ENCODE results near the gene MAP3K21. TPM values are rescaled to one million over a fixed set of nuclear protein-coding genes. Genes with fewer than 3 reads are reported as not detected.
A peak's percentile ranks its signal among the peaks of the same experiment; 100 is the strongest.

MAP3K21 gene
- polyA plus RNA-seq, 1 of the 3 experiments (the other 2 are of a cell fraction), result 0.33 TPM

DNA sequence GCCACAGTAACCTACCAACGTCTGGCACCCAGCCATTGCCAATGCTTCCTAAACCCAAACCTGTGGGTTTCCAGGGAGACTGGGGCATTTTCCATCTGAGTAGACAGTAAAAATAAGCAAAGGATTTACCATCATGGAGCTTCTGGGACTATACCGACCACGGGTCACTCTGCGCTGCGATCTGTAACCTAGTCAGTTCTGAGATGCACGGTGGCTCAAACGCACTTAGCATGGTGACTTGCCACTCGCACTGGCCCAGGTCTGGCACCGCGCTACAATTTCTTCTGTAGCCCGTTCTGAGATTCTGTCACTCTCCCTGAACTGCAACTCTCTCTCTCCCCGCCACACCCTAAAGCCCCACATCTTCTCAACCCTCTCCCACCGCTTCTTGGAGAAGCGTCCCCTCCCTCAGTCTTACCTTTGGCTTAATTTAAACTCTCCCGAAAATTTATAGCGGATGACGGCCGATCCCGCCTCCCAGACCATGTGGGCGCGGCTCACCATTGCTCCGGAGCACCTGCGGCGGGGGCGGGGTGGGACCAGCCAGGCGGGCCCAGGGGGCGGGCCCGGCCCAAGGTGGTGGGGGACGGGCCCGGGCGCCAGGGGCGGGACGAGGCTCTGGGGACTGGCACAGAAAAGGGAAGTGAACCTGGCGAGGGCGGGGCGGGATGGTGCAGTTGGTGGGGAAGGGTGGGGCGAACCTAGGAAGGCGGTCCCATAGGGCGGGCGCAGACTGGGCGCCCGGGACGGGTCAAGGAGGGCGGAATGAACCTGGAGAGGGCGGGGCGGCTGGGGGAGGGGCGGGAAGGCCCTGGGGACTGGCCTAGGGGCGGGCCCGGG lies 493 bp upstream of the MAP3K21 start (continued):
- TF ChIP-seq, protein P1, sequence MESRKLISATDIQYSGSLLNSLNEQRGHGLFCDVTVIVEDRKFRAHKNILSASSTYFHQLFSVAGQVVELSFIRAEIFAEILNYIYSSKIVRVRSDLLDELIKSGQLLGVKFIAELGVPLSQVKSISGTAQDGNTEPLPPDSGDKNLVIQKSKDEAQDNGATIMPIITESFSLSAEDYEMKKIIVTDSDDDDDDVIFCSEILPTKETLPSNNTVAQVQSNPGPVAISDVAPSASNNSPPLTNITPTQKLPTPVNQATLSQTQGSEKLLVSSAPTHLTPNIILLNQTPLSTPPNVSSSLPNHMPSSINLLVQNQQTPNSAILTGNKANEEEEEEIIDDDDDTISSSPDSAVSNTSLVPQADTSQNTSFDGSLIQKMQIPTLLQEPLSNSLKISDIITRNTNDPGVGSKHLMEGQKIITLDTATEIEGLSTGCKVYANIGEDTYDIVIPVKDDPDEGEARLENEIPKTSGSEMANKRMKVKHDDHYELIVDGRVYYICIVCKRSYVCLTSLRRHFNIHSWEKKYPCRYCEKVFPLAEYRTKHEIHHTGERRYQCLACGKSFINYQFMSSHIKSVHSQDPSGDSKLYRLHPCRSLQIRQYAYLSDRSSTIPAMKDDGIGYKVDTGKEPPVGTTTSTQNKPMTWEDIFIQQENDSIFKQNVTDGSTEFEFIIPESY (IDR thresholded peaks at IDR 0.05; ENCODE audit: borderline replicate concordance, low read depth), result no peak
- TF ChIP-seq FOXJ3 (CRISPR knock-in tag; IDR thresholded peaks at IDR 0.05) (no peak), TAF1 (IDR thresholded peaks at IDR 0.05; ENCODE audit: borderline replicate concordance, low read depth, low read length) (no peak)

DNA sequence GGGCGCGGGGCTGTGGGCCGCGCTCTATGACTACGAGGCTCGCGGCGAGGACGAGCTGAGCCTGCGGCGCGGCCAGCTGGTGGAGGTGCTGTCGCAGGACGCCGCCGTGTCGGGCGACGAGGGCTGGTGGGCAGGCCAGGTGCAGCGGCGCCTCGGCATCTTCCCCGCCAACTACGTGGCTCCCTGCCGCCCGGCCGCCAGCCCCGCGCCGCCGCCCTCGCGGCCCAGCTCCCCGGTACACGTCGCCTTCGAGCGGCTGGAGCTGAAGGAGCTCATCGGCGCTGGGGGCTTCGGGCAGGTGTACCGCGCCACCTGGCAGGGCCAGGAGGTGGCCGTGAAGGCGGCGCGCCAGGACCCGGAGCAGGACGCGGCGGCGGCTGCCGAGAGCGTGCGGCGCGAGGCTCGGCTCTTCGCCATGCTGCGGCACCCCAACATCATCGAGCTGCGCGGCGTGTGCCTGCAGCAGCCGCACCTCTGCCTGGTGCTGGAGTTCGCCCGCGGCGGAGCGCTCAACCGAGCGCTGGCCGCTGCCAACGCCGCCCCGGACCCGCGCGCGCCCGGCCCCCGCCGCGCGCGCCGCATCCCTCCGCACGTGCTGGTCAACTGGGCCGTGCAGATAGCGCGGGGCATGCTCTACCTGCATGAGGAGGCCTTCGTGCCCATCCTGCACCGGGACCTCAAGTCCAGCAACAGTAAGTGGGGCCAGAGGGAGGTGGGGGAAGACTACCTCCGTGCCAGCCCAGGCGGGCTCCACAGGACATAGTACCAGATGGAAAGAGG lies 808 bp downstream of the MAP3K21 start:
- Histone ChIP-seq H3K27me3 (ENCODE audit: insufficient read depth) (peaks cover 8% of the 10 kb centered on the region), H3F3A (replicated peaks; ENCODE audit: insufficient read depth) (peaks cover 11% of the 10 kb centered on the region), H4K20me1 (ENCODE audit: insufficient read depth) (no peaks in the 10 kb centered on the region), H3K9me2 (no peaks in the 10 kb centered on the region), H3K9ac (no peak overlapping the region), H3K36me3 (replicated peaks in 1 of 2; ENCODE audit: control insufficient read depth in 1 of 2, insufficient read depth in 2 of 2, low read length in 1 of 2) (no peaks in the 10 kb centered on the region), H3K4me2 (peak overlapping the region; percentile 87), H3K4me3 (ENCODE audit: low read depth in 2 of 2, low read length in 1 of 2) (peak overlapping the region; percentile 55 to 56), H3K27ac (ENCODE audit: low read depth in 2 of 2, low read length in 1 of 2) (no peak overlapping the region), H3K9me3 (no peaks in the 10 kb centered on the region), H3K4me1 (ENCODE audit: control insufficient read depth in 1 of 2, insufficient read depth in 2 of 2, low read depth in 1 of 2, low read length in 1 of 2) (peaks cover 0 to 14% of the 10 kb centered on the region in 2 experiments; a peak in 1 of 4 replicates), H3K79me2 (ENCODE audit: insufficient read depth) (no peaks in the 10 kb centered on the region), H2AFZ (ENCODE audit: low read depth) (peak overlapping the region; percentile 78)
- CTCF ChIA-PET, result interaction anchor here (0.5 to 0.6 kb wide), 2 partner anchors 65 to 912 kb away, joined by 3 read pairs; no protein-coding TSS in a partner anchor
- 5% methylated on average over 27 of the region's 96 CpGs for WGBS (ENCODE audit: low lambda C conversion rate)
- POLR2A ChIA-PET, result no interaction called here
- peak; percentile 71 for DNase-seq
- TF ChIP-seq, protein P2, sequence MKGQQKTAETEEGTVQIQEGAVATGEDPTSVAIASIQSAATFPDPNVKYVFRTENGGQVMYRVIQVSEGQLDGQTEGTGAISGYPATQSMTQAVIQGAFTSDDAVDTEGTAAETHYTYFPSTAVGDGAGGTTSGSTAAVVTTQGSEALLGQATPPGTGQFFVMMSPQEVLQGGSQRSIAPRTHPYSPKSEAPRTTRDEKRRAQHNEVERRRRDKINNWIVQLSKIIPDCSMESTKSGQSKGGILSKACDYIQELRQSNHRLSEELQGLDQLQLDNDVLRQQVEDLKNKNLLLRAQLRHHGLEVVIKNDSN (IDR thresholded peaks at IDR 0.05; ENCODE audit: borderline replicate concordance, low read depth), result no peak
- TF ChIP-seq, protein P3, sequence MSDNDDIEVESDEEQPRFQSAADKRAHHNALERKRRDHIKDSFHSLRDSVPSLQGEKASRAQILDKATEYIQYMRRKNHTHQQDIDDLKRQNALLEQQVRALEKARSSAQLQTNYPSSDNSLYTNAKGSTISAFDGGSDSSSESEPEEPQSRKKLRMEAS (IDR thresholded peaks at IDR 0.05; ENCODE audit: low read depth), result peak; percentile 5; the same call in 1 of the 2 replicates
- TF ChIP-seq RCOR1 (IDR thresholded peaks at IDR 0.05; ENCODE audit: low read length), result no peak
- no peak for TF ChIP-seq GATA2 (CRISPR knock-in tag; IDR thresholded peaks at IDR 0.05)

Data from SK-N-SH (cell line).